Measurements from ENCODE around the gene ABCA2.

The ABCA2 gene

GRCh38 chr9:137011156-137011555, 16.9 kb downstream of the ABCA2 start:
- Histone ChIP-seq H3K27ac (no peak overlapping the region), H3K4me3 (no peak overlapping the region)
- no peak for DNase-seq (ENCODE audit: low spot score)
- TF ChIP-seq CTCF (IDR thresholded peaks at IDR 0.05), result no peak

- H3K27ac ChIP-seq, result no peak overlapping the region
- DNase-seq (ENCODE audit: low spot score), result no peak
- TF ChIP-seq CTCF (IDR thresholded peaks at IDR 0.05), result no peak
- H3K4me3 ChIP-seq, result no peak overlapping the region
Observed at GRCh38 chr9:137009938-137010732, 17.9 kb downstream of the ABCA2 start.

DNA sequence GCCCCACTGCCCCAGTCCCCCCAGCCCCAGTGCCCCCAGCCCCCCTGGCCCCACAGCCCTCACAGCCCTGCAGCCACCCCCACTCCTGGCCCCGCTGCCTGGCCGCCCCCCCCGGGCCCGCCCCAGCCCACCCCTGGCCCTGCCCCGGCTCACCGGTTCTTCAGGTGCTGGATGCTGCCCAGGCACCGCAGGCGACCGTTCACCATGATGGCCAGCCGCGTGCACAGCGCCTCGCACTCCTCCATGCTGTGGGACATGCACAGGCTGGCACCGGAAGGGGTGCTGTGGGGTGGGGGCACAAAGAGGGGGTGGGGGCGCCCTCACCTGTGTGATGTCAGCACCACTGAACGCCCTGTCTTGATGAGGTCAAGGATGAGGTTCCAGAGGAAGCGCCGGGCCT, 18.8 kb downstream of the ABCA2 start:
- TF ChIP-seq CTCF (IDR thresholded peaks at IDR 0.05), result no peak
- Histone ChIP-seq H3K4me3 (no peak overlapping the region), H3K27ac (no peak overlapping the region)
- DNase-seq (ENCODE audit: low spot score), result no peak

DNA sequence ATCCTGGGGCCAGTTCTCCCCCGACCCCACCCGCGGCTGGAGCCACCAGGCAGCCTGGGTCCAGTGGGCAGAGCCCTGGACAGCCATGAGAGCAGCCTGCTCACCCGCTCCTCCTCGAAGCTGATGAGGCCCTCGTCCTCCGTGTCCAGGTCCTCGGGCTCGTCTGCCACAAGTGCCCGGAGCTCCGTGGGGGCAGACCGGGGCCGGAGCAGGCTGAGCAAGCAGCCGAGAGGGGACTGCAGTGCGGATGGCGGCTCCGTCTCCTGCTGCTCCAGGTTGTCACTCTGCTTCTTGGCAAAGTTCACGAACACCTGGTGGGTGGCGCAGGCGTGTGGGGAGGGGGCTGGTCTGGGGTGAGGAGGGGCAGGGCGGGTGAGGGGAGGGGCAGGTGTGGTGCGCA, 19.7 kb downstream of the ABCA2 start:
- DNase-seq (ENCODE audit: low spot score), result no peak
- Histone ChIP-seq H3K4me3 (no peak overlapping the region), H3K27ac (no peak overlapping the region)
- TF ChIP-seq CTCF (IDR thresholded peaks at IDR 0.05), result no peak

- TF ChIP-seq CTCF (IDR thresholded peaks at IDR 0.05), result no peak
- no peak for DNase-seq (ENCODE audit: low spot score)
- Histone ChIP-seq H3K27ac (no peak overlapping the region), H3K4me3 (no peak overlapping the region)
Observed at GRCh38 chr9:137007816-137008270, 20.2 kb downstream of the ABCA2 start.

DNA sequence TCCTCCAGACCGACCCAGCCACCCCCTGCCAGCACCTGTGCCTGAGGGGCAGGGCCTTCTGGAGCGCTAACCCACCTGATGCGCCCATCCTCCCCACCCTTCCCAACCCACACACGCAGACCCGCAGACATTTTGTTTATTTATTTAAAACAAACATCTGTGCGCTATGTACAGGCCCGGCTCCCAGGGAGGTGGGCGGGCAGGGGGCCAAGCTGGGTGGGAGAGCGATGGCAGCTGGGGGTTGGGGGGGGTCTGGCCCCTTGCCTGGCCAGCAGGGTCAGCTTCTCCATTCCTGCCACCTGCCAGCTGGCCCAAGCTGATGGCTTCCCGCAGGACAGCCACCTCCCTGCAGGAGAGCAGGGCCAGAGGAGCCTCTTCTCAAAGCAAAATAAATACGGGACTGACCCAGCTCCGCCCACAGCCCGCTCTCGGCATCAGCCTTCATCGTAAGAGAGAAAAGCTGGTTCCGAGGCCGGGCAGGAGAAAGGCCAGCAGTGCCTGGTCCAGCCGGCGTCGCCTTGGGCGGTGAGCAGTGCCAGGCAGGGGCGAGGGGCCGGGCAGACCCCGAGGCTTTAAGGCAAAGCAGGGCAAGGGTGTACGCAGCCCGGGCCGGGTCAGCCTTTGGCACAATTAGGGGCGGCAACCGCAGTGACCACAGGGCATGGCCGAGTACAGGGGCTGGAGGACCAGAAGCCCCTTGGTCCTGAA, 20.8 kb downstream of the ABCA2 start:
- no peak overlapping the region for H3K4me3 ChIP-seq
- H3K27ac ChIP-seq, result no peak overlapping the region
- TF ChIP-seq CTCF (IDR thresholded peaks at IDR 0.05), result no peak
- no peak for DNase-seq (ENCODE audit: low spot score)
